DMS153 treated with DMSO at 0.1 percent for 48 hours (cell line): ENCODE results near the gene CCDC185.

Experiments used
- DNase-seq: peaks from one replicate; lab custom pipeline; 2025; ENCODE audit not compliant: unreplicated experiment; lab: John Stamatoyannopoulos, UW

Gene CCDC185

DNA sequence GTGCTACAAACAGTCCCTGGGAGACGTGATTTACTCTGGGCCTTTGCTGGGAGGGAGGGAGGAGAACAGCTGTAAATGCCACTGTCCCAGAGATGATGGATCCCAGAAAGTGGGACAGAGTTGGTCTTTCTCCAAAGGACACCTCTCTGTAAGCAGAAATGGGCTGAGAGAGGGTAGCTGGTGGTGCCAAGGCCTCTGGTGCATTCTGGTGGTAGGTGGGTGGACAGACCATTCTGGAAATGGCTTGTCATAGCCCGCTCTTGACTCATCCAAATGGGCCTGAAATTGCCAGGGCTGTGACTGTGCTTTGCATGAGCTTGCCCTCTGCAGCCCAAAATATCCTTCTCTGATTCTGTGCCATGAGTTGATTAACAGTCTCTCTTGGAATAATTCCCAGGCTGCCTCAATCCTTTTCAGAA lies 36.1 kb downstream of the CCDC185 start:
- DNase-seq = no peak

DNA sequence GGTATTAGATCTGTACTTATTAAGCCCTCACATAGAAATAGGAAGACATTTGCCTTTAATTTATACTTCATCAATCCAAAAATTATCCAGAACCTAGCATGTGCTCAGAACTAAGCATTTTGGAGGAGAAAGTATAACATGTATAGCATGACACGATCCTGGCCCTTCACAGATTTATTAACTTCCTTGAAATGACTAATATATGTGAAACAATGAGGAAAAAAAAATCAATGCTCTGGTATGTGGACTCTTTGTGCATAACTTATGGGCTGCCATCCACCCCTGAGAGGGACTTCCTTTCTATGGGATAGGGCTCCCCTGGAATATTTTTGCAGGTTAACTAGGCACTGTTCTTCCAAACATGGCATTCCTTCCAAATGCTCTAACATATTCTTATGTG lies 36.6 kb downstream of the CCDC185 start:
- no peak for DNase-seq

DNA sequence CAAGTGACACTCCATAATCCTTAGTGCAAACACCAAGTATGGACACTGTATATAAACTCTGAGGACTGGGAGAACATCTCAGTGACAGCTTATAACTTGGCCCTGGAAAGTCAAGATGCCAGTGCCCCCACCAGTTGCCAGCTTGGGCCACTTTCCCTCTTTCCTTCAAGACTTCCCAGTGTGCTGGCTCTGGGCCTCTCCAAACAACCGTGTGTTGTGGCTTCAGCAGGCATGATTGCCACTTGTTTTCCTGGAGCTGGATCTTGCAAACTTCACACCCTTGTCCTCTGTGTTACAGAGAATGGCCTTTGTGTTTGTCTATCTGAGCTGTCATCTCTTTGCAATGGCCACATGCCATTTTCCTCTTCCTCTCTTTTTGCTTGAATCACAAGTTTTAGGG lies 37.0 kb downstream of the CCDC185 start:
- DNase-seq = no peak

DNA sequence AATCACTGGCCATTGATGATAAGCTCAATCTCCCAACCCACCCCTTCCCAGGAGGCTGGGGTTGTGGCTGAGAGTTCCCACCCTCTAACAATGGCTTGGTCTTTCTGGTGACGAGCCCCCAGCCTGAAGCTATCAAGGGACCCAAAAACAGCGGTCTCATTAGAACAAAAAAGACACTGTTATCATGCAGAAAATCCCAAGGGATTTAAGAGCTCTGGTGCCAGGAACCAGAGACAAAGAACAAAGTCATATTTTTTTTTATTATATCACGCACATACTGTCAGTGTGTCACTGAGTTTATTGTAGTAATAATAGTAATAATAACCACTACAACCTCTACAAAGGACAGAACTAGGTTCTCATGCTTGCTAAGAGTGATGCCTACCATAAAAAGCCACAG lies 43.9 kb downstream of the CCDC185 start:
- no peak for DNase-seq

DNA sequence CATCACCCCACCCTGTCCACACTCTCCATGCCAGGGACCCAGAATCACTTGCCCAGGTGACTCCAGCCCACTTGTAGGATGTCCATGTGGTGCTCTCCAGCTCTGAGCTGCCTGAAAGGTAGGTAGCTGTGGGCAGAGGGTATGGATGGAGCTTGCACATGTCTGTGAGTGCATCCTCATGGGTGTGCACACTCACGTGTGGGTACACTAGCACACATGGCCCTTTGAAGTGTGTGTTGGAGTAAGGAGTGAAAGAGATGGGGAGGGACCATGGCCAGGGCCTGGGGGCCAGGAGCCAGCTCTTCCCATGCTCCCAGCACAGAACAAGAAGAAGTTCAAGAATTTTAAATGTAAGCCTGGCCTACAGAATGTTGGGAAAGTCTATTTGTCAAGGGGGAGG lies 50.2 kb downstream of the CCDC185 start:
- no peak for DNase-seq

DNA sequence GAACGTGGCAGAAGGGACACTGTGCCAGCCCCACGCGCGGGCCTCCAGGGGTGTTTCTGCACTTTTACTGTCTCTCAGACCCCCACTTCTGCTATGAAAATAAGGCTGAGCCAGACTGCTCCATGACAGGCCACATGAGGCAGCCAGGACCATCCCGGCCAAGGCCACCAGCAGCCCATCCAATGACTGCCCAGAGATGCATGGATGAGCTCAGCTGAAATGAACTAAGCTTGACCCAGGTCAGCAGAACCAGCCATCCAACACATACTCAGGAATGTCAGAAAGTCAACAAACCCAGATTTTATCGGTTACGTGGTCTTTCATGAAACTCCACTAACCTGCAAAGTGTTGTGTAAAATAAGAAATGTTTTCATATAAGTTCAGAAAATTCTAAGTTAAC lies 51.2 kb downstream of the CCDC185 start:
- DNase-seq = no peak
